Tongue (tissue), 2 donors: Measurements from ENCODE around the gene MNT. TPM values are rescaled to one million over a fixed set of nuclear protein-coding genes. Genes with fewer than 3 reads are reported as not detected.

Experiments used
- DNase-seq: peaks from one replicate; pipeline ENCODE4 v3.0.0-alpha.2; 2015
- total RNA-seq: library from RNA; depleted of rRNA; stranded (reverse); fragments of >200 nt; gene quantifications from one replicate; pipeline ENCODE4 v1.2.3, GENCODE V29; 2014

Gene MNT
- total RNA-seq, 1 donor from 2014 or later: 10.2 TPM

DNA sequence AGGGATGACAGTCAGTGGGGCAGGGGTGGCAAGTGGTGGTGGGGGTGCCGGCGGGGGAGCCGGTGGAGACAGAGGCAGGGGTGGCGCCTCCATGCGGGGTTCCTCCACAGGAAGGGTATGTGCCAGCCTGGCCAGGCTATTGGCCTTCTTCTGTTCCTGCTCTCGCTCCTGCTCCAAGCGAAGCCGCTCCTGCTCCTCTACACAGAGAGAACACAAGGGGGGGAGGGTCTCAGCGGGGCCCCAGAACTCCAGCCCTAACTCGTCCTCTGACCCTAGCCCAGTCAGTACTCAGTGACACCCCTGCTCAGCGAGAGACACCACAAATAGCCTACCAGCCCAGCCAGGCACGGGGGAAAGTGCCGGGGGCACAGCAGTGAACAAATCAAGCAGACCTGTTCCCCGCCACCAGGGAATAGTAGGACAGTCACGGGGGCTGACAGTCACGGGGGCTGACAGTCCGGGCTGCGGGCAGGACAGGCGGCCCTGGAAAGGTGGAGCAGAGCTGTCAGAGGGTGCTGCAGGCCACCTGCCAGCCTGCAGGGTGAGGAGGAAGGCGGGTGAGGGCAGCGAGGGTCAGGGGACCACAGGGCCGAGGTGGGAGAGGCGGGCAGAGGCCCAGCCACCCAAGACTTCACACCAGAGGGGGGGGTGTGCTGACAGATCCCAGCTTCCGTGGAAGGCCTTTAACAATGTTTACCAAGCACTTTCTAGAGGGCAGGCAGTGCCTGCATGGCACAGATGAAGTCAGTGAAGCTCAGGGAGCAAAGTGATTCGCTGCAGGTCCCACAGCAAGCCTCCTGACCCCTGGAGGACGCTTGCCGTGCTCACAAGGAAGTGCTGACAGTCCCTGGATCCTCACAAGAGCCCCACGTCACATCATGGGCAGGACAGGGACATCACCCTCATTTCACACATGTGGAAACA lies 5.3 kb downstream of the MNT start:
- DNase-seq: no peak

- DNase-seq: no peak
Measured at GRCh38 chr17:2394775-2395201, 6.1 kb downstream of the MNT start.

GRCh38 chr17:2393954-2394749 lies 6.7 kb downstream of the MNT start:
- no peak for DNase-seq

DNA sequence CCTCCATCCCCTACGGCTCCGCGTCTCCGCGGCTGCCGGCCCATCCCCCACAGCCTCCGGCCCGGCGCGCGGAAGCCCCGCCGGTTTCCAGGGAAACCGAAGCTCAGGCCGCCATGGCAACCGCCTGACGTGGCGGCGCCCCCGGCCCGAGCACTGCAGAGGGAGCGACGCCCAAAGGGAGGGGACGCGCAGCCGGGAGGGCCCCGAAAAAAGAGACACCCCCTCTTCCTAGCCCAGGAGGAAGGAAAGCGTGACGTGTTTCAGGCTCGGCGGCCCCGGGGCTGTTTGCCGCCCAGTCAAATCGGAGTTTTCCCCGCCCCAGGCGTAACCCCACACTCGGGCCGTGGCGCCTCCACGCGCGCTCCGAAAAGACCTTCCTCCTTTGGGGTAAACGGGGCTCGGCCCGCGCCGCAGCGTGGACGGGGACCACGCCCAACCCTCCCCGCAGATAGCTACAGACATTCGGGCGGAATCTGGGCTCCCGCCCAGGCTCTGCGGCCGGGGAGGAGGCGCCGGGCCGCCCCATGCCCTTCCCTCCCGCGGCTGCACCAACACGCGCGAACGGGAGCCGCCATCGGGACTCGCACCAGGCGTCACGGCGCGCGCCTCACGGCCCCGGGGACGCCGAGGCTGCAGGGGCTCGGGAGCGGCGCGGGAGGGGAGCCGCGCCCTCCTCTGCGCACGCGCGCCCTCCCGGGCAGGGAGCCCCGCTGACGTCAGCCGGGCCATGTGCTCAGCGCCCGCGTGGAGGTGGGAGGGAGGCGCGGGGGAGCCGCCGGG lies 7.5 kb downstream of the MNT start:
- peak; percentile 95 for DNase-seq

- DNase-seq: peak; percentile 97
Measured at GRCh38 chr17:2392252-2393173, 8.3 kb downstream of the MNT start.

- no peak for DNase-seq
Measured at GRCh38 chr17:2391597-2392251, 9.1 kb downstream of the MNT start.

GRCh38 chr17:2390199-2390836 lies 10.5 kb downstream of the MNT start:
- DNase-seq: no peak

- DNase-seq: no peak
Measured at GRCh38 chr17:2388683-2389055, 12.2 kb downstream of the MNT start.

DNA sequence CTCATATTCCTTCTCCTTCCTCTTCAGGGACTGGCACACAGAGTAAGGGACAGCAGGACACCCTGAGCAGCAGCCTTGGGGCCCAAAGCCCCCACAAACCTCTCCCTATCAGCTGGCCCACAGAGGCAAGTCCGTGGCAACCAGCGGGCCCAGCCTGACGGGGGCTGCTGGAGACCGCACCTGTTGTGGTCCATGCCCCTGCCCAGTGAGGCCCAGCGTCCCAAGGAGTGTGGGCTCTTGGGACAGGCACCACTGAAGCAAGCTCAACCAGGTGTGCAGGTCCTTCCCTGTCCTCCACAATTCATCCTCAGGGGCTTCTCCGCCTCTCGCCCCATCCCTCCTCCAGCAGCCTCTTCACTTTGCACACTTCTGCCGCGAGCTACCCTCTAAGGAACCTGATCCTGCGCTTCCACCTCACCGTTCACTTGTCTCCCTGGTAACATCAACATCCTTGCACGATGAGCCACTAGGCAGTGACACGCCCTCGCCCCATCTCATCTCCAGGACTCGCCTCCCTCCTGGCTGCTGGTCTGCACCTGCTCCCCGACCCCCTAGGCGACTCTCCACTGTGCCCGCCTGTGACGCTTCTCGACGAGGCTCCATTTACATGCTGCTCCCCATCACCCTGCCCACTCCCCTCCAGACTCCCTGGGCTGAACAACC lies 12.7 kb downstream of the MNT start:
- no peak for DNase-seq

DNA sequence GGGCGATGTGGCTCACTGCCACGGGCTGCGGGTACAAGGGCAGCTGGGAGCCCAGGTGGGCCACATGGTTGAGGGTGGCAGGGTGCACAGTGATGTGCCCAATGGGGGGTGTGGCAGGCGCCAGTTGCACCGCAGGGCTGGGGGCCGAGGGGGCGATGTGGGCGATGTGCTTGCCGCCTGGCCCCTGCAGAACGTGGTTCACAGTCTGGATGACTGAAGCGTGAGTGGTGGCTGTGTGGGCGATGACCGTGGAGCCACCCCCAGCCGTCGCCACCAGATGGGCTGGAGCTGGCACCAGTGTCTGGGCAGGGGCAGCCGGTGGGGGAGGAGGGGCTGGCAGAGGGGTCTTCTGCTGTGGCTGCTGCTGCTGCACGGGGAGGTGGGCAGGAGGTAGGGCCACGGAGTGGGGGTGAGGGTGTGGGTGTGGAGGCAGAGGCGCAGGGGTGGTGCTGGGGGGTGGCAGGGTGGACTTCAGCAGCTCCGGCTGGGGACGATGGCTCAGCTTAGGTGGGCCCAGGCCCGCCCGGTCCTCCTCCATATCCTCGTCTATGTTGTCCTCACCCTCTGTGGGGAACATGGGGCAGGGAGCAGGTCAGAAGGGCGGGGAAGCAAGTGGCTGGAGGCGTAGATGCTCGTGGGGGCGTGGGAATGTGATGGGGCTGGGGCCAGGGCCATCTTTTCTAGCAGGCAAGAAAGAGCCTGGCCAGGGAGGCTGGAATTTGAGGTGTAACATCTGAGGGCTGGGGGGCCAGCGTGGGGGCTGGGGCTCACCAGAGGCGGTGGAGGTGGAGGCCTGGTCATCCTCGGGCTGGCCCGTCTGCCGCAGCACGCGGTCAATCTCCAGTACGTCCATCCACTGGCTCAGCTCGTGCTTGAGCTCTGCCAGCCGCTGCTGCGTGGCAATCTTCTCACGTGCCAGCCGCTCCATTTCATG lies 13.5 kb downstream of the MNT start:
- no peak for DNase-seq

GRCh38 chr17:2386400-2387085 lies 14.3 kb downstream of the MNT start:
- DNase-seq: peak; percentile 63

DNA sequence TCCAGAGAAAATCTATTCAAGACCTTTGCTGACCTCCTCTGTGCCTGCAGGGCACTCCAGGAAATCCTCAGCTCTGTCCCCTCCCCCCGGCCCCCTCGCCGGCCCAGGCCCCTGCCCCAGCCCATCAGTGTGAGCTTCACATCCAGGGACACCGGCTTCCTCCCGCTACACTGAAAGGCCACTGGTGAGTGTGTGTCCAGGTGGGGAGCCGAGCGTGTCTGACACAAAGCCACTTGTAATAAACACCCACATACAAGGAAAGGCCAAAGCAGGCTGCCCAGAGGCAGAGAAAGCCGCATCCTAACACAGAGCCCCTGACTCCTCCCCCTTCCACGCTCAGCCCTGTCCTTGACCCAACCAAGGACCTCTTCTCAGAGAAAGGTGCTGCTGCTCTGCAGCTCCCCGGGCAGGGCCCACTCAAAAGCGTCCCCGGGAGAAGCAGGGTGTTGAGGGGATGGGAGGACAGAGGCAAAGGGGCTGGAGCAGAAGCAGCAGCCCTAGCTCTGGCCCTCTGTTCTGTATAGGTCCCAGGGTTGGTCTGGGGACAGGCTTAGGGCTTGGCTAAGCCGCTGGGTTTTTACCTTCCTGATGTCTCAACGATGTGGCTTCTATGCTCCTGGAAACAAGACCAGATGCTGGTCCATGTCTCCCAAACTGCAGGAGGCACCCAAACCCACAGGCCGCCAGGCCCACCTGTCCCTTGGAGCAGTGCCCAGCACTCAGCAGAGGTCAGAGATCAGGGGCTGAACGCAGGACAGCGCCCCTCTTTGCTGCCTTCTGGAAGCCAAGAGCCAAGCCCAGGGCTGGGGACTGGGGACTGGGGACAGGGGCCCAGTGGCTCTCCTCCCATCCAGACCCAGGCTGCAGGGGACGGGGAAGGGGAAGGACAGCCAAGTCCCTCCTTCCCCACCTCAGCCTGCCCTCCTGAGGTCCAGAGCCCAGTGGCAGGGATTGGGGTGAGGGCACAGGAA lies 15.3 kb downstream of the MNT start:
- no peak for DNase-seq

GRCh38 chr17:2384439-2385127 lies 16.3 kb downstream of the MNT start:
- no peak for DNase-seq

DNA sequence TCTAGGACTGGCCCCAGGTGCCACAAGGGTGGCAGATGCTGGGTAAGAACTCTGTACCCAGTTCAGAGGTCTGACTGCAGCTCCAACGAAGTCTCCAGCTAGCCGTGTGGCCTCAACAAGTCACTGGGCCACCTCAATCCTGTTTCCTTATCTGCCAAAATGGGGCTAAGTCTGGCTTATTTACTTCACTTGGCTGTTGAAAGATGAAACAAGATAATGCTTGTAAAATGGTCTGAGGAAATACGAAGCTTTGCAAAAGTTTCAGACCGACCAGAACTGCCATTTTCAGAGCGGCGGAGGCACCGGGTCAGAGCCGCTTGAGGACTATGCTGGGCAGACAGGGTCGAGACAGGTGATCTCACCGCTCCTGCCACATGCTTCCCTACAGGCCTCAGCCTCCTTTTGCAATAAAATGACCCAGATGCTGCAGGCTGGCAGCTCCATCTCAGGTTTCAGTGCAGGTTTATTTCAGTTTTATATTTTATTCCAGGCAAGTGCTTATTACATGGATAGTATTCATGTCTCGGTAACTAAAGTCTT lies 17.2 kb downstream of the MNT start:
- DNase-seq: no peak

- DNase-seq: no peak
Measured at GRCh38 chr17:2380950-2381649, 19.8 kb downstream of the MNT start.
